ENCODE data around the gene LCP2. TPM values are rescaled to one million over a fixed set of nuclear protein-coding genes. Genes with fewer than 3 reads are reported as not detected.

LCP2 gene
- 10 to 100 TPM in 1 of 4 donors, 1 to 10 TPM in 3; 3.2 to 22.7 (median 6.9) TPM for total RNA-seq

- TF ChIP-seq POLR2A (IDR thresholded peaks at IDR 0.05): no peak
- H3K27ac ChIP-seq: peak within 1 kb of the TSS; percentile 20 to 55 (median 49)
- peak; percentile 38 to 56 for DNase-seq
- no peaks in the 10 kb centered on the region for H3K27me3 ChIP-seq
- intact Hi-C loops (cut with DNase I): no loop called here
- H3K4me3 ChIP-seq (replicated peaks in 1 of 3): peak within 1 kb of the TSS in 1 of 3 donors; percentile 11
- no peaks in the 10 kb centered on the region for H3K36me3 ChIP-seq
- WGBS, 2 donors: 42 to 58% methylated on average over 10 of the region's 10 CpGs
- H3K9me3 ChIP-seq: no peaks in the 10 kb centered on the region
- H3K4me1 ChIP-seq: peaks cover 23 to 29% of the 10 kb centered on the region in 2 donors
Observed at GRCh38 chr5:170297589-170298462, at the start of gene LCP2. LCP2 (minus strand) TSS chr5:170297777; CDS start chr5:170297611, 166 bp downstream.

GRCh38 chr5:170347022-170347567, 49.5 kb upstream of the LCP2 start:
- no peaks in the 10 kb centered on the region for H3K4me1 ChIP-seq
- intact Hi-C loops (cut with DNase I): loop anchor here (10.0 kb wide), 1 partner anchor 82 kb away; no protein-coding TSS in a partner anchor
- no peaks in the 10 kb centered on the region for H3K9me3 ChIP-seq
- 91 to 93% methylated on average over 7 to 9 of the region's 9 CpGs for WGBS, 2 donors
- H3K36me3 ChIP-seq: no peaks in the 10 kb centered on the region
- TF ChIP-seq CTCF (IDR thresholded peaks at IDR 0.05): no peak
- no peak for TF ChIP-seq POLR2A (IDR thresholded peaks at IDR 0.05)
- no peak overlapping the region for H3K27ac ChIP-seq
- no peaks in the 10 kb centered on the region for H3K27me3 ChIP-seq
- no peak overlapping the region for H3K4me3 ChIP-seq (replicated peaks in 1 of 3)
- no peak for DNase-seq

GRCh38 chr5:170345971-170346370, 48.4 kb upstream of the LCP2 start:
- WGBS, 2 donors: 97 to 100% methylated on average over 1 of the region's 1 CpG
- Histone ChIP-seq H3K4me3 (replicated peaks in 1 of 3) (no peak overlapping the region), H3K9me3 (no peaks in the 10 kb centered on the region), H3K4me1 (no peaks in the 10 kb centered on the region), H3K27ac (no peak overlapping the region), H3K27me3 (no peaks in the 10 kb centered on the region), H3K36me3 (no peaks in the 10 kb centered on the region)
- intact Hi-C loops (cut with DNase I): loop anchor here (10.0 kb wide), 1 partner anchor 81 kb away; no protein-coding TSS in a partner anchor
- no peak for TF ChIP-seq CTCF (IDR thresholded peaks at IDR 0.05)
- no peak for TF ChIP-seq POLR2A (IDR thresholded peaks at IDR 0.05)
- DNase-seq: no peak

- no peak overlapping the region for H3K4me3 ChIP-seq (replicated peaks in 1 of 3)
- 90% methylated on average over 3 of the region's 3 CpGs for WGBS, 2 donors
- DNase-seq: no peak
- no peak for TF ChIP-seq POLR2A (IDR thresholded peaks at IDR 0.05)
- no peak for TF ChIP-seq CTCF (IDR thresholded peaks at IDR 0.05)
- no peaks in the 10 kb centered on the region for H3K27me3 ChIP-seq
- no peaks in the 10 kb centered on the region for H3K9me3 ChIP-seq
- no peak overlapping the region for H3K27ac ChIP-seq
- H3K4me1 ChIP-seq: no peaks in the 10 kb centered on the region
- intact Hi-C loops (cut with DNase I): loop anchor here (10.0 kb wide), 1 partner anchor 78 kb away; no protein-coding TSS in a partner anchor
- H3K36me3 ChIP-seq: no peaks in the 10 kb centered on the region
Observed at GRCh38 chr5:170343177-170343576, 45.6 kb upstream of the LCP2 start.

GRCh38 chr5:170342153-170342725, 44.7 kb upstream of the LCP2 start:
- intact Hi-C loops (cut with DNase I): loop anchor here (10.0 kb wide), 1 partner anchor 77 kb away; no protein-coding TSS in a partner anchor
- no peak for TF ChIP-seq CTCF (IDR thresholded peaks at IDR 0.05)
- TF ChIP-seq POLR2A (IDR thresholded peaks at IDR 0.05): no peak
- Histone ChIP-seq H3K27ac (no peak overlapping the region), H3K27me3 (no peaks in the 10 kb centered on the region), H3K36me3 (no peaks in the 10 kb centered on the region), H3K4me3 (replicated peaks in 1 of 3) (no peak overlapping the region), H3K9me3 (no peaks in the 10 kb centered on the region), H3K4me1 (no peaks in the 10 kb centered on the region)
- 73 to 84% methylated on average over 8 of the region's 8 CpGs for WGBS, 2 donors
- DNase-seq: peak in 1 of 2 donors; percentile 38
